ENCODE data around the gene HMGN1.

DNA sequence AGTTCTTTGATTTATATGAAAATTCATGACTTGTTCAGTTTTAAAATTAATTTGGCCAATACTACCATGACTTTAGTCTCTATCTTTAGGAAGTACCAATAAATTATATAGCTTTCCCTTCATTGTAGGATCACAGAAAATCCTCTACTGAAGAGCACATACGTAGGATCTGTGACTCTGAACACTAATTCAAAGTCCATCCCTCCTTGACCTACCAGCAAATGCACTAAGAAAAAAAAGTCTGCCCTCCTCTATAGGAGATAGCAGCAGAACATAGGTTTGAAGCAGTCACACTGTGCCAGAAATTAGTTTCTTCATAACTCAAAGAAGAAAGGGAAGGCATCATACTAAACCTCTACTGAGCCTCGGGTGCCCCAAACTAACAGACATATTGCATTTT is 52.0 kb downstream of the HMGN1 start:
- TF ChIP-seq, protein P1, sequence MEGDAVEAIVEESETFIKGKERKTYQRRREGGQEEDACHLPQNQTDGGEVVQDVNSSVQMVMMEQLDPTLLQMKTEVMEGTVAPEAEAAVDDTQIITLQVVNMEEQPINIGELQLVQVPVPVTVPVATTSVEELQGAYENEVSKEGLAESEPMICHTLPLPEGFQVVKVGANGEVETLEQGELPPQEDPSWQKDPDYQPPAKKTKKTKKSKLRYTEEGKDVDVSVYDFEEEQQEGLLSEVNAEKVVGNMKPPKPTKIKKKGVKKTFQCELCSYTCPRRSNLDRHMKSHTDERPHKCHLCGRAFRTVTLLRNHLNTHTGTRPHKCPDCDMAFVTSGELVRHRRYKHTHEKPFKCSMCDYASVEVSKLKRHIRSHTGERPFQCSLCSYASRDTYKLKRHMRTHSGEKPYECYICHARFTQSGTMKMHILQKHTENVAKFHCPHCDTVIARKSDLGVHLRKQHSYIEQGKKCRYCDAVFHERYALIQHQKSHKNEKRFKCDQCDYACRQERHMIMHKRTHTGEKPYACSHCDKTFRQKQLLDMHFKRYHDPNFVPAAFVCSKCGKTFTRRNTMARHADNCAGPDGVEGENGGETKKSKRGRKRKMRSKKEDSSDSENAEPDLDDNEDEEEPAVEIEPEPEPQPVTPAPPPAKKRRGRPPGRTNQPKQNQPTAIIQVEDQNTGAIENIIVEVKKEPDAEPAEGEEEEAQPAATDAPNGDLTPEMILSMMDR (IDR thresholded peaks at IDR 0.05; ENCODE audit: low read depth, low read length): no peak
- TF ChIP-seq MYC (IDR thresholded peaks at IDR 0.05; ENCODE audit: low read depth, low read length) (no peak), POLR2A (IDR thresholded peaks at IDR 0.05; ENCODE audit: extremely low read depth, insufficient read length) (no peak)
- TF ChIP-seq, protein P2, sequence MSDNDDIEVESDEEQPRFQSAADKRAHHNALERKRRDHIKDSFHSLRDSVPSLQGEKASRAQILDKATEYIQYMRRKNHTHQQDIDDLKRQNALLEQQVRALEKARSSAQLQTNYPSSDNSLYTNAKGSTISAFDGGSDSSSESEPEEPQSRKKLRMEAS (IDR thresholded peaks at IDR 0.05; ENCODE audit: low read depth, low read length): no peak
